Measurements from ENCODE around the gene FAM162B.

DNA sequence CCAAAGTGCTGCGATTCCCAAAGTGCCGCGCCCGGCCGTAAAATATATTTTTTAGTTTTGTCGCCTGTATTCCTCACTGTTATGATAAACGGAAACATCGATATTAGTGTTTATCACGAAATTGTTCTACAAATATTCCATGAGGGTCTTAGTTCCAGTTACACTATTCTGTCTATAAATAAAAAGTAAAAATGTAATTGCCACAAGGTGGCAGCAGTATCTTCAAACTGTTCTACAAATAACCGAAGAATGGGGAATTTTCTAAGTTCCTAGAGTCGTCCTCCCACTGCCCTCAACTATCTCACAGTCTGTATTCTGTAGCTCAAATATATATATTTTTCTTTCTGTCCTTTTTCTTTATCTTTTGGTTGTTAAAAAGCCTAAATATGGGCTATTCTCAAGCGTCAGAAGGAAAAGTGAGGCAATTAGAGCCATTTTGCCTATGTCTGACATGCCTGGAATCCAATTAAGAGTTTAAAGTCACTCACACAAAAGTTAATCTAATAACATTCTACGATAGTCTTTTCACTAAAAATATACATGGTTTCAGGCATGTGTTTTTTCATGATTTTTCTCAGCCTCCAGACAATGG is 14.2 kb upstream of the FAM162B start:
- peak; percentile 36 for TF ChIP-seq CTCF (IDR thresholded peaks at IDR 0.05; ENCODE audit: insufficient read depth, low read length, poor library complexity, severe bottlenecking)
- no peak for TF ChIP-seq EZH2phosphoT487 (conservative IDR thresholded peaks at IDR 0.05; ENCODE audit: low read length)
